Measurements from ENCODE around the gene IQCK.

- TF ChIP-seq CTCF (IDR thresholded peaks at IDR 0.05): no peak
- TF ChIP-seq POLR2A (IDR thresholded peaks at IDR 0.05): no peak
Measured at GRCh38 chr16:19710991-19711545, 7.0 kb upstream of the IQCK start.
